Posterior vena cava (tissue), 2 donors: ENCODE data around the gene KDM2B. TPM values are rescaled to one million over a fixed set of nuclear protein-coding genes. Genes with fewer than 3 reads are reported as not detected.

Experiments
- DNase-seq: peaks from one replicate; pipeline ENCODE4 v3.0.0-alpha.2; 2020; ENCODE audit warnings: low spot score
- intact Hi-C, 2 donors: fragments of 100-400 bp; cut with DNase I; formaldehyde crosslinking; loops; one replicate each; pipeline versions ENCODE4 v1.14.1 to v1.14.2; 2022 to 2023
- total RNA-seq, 2 donors: library from RNA; stranded (reverse); fragmentation: NEBNext Ultra II Directional; extraction: Animal tissue kit (Norgen Biotek cat#: 25700); gene quantifications; one replicate each; pipeline ENCODE4 v1.2.1, GENCODE V29; 2021
- donor health status: DM: yes; HTN: yes; CAD: no.
- donor health status: DM: yes; HTN: yes; CAD: no.

The KDM2B gene
- total RNA-seq, 2 donors from 2014 or later: 14.6 to 15.6 TPM

- no peak for DNase-seq
- intact Hi-C loops: no loop called here
These were observed 10.1 kb downstream of the KDM2B start for GRCh38 chr12:121570467-121571283.

GRCh38 chr12:121568971-121569751 is 11.7 kb downstream of the KDM2B start:
- peak; percentile 86 for DNase-seq
- intact Hi-C loops: no loop called here

- DNase-seq: no peak
- intact Hi-C loops: no loop called here
These were observed 12.3 kb downstream of the KDM2B start for GRCh38 chr12:121568518-121568917.

GRCh38 chr12:121565076-121565475 is 15.7 kb downstream of the KDM2B start:
- intact Hi-C loops: no loop called here
- DNase-seq: no peak

DNA sequence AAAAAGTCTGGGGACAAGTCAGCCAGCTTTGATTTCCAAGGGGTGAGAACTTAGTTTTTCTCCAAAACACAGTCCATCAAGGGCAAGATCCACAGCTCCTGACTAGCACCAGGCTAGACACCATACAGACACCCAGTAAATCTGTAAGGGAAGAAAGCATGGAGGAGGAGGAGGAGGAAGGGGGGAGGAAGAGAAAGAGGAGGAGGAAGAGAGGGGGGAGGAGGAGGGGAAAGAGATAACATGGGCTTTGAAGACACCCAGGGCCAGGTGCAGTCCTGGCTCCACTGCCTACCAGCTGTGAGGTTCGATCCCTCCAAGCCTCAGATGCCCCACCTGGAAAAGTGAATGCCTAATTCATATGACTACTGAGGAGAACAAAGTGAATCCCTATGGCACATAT is 18.3 kb downstream of the KDM2B start:
- intact Hi-C loops: no loop called here
- DNase-seq: no peak

- intact Hi-C loops: no loop called here
These were observed 19.8 kb downstream of the KDM2B start for GRCh38 chr12:121561009-121561395.

GRCh38 chr12:121560392-121561008 is 20.3 kb downstream of the KDM2B start:
- intact Hi-C loops: no loop called here
- DNase-seq: no peak

More at GRCh38 chr12:121561009-121561395, 19.8 kb downstream of the KDM2B start:
- no peak for DNase-seq

DNA sequence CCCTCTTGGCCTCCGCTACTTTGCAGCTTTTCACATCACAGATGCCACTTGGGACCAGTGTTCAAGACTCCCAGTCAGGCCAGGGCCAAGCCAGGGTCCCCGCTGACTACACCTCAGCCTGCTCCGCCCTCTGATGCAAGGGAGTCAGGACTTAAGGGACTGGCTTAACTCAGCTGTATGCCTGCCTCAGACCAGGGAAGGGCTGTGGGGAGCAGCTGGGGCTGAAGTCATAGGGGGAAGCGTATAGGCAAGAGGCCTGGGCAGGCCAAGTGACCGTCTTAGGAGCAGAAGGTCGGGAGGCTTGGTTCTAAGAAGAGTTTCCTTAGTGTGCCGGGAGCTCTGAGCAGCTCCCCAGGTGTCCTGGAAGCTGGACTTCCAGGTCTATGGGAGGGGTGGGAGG is 21.9 kb downstream of the KDM2B start:
- intact Hi-C loops: loop anchor here in 1 of 2 donors (10.0 kb wide), 1 partner anchor 66 kb away; the partner anchor contains the start of gene ORAI1
- DNase-seq: no peak

- intact Hi-C loops: loop anchor here (5.0 to 10.0 kb wide), 5 partner anchors 71 to 221 kb away; partner anchors contain the start of genes MORN3 (in 1 of the 2) and ORAI1 (in 1 of the 2)
- DNase-seq: no peak
These were observed 29.7 kb downstream of the KDM2B start for GRCh38 chr12:121550974-121551634.

DNA sequence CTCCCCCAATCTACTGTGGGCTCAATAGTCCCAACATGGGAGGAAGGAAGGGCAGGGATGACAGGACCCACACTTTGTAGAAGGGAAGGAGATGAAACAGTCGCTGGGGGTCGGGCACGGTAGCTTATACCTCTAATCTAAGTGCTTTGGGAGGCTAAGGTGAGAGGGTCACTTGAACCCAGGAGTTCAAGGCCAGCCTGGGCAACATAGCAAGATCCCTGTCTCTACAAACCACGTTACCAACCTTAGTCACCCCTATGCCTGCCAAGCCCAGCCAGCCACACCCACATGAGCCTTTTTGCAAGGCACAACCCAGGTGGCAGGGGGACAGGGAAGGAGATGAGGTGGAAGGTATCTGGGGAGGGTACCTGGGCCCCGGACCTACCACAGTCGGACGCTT is 31.7 kb downstream of the KDM2B start:
- DNase-seq: no peak
- intact Hi-C loops: no loop called here

- no peak for DNase-seq
- intact Hi-C loops: no loop called here
These were observed 35.3 kb downstream of the KDM2B start for GRCh38 chr12:121545480-121545879.

- intact Hi-C loops: no loop called here
- DNase-seq: no peak
These were observed 37.0 kb downstream of the KDM2B start for GRCh38 chr12:121543786-121544185.

GRCh38 chr12:121539908-121540307 is 40.9 kb downstream of the KDM2B start:
- intact Hi-C loops: no loop called here
- no peak for DNase-seq

GRCh38 chr12:121538699-121539061 is 42.1 kb downstream of the KDM2B start:
- DNase-seq: no peak
- intact Hi-C loops: no loop called here

DNA sequence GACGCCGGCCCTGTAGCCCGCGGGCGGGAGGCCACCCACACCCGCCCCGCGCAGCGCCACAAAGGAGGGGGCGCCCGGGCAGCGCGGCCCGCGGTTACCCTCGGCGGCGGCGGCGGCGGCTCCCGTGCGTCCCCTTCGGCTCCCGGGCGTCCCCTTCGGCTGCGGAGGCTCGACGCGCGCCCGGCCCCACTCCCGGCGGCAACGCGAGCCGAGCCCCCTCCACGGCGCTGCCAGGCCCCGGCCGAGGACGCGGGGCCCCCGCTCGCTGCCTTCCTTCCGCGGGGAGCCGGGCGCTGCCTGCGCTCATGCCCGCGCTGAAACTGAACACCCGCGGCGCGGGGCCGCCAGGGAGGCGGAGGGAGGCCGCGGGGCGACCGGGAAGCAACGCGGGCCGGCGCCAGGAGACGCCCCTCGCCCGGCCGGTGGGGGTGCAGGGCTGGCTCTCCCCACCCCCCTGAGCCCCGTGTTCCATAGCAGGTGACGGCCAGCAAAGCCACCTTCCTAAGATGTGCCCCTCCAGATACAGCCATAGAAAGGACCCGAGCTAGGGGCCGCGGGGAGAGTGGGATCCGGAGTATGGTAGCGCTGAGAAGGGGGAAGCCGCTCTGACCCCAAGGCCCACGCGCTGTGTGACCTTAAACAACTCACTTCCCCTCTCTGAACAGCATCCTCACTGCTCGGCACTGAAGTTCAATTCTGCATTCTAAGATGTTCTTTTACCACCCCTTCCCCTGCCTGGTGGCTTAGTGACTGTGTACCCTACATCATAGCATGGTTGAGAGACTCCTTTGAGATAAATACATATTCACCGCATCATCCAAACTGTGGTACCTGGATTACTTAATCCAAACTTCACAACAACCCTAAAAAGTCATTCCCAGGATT is 42.8 kb downstream of the KDM2B start:
- no peak for DNase-seq
- intact Hi-C loops: no loop called here

GRCh38 chr12:121536899-121537813 is 43.7 kb downstream of the KDM2B start:
- intact Hi-C loops: no loop called here
- DNase-seq: peak; percentile 96

DNA sequence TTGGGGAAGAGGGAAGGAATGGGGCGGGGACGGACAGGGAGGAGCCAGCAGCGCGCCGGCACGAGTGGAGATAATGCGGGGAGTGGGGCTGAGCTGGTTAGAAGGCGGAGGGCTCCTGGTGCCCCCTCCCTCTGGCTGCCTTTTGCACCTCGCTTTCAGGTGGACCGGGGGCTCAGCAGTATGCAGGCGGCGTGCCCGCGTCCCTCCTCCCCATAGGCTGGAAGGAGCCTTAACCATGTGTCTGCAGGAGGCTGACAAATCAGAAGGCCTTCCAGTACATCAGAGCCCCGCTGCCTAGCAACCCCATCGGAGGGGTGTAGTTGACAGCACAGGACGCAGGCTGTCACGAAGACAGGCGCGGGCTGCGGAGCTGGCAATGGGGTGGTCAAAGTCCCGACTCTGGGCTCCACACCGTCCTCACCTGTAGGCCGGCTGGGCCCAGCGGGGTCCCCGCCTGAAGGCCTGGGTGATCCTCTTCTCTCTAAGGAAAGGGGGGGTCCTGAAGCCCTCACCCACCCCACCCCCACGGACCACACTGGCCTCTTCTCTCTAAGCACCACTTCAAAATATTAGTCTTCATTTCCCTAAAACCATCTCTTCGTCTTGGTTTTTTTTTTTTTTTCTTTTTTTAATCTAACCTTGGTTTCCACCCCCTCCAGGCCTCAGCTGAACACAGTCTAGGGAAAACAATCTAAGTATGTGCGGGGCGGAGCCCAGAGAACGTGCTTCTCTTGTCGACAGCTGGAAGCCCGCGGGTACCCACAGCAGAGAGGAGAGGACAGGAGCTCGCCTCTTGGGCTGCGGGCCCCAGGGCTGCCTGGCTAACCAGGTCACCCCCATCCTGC is 44.5 kb downstream of the KDM2B start:
- DNase-seq: peak; percentile 93
- intact Hi-C loops: no loop called here
